ENCODE data around the gene LRBA.
"Not testable (repeated sequence)": the region's sequence is repeated elsewhere in the genome, so short reads cannot be mapped to it uniquely, and the experiment has no call there.

LRBA gene

DNA sequence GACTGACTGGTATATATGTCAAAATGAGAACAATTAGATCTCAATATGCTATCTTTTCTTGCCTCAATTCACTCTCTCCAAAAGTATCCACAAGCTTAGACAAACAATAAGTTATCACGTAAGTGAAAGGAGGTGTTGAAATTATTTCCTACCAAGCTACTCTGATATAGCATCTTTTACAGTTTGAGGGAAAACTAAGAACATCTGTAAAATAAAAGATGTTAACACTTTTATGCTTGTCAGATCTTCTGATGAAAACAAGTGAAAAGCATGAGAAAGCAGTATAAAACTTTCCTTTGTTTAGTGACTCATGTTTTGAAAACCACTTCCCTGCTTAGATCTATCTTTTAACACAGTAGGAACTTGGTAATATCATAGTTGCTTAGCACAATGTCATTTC lies 441.6 kb downstream of the LRBA start:
- no peak overlapping the region for H3K4me3 ChIP-seq (ENCODE audit: low read depth, low read length)

DNA sequence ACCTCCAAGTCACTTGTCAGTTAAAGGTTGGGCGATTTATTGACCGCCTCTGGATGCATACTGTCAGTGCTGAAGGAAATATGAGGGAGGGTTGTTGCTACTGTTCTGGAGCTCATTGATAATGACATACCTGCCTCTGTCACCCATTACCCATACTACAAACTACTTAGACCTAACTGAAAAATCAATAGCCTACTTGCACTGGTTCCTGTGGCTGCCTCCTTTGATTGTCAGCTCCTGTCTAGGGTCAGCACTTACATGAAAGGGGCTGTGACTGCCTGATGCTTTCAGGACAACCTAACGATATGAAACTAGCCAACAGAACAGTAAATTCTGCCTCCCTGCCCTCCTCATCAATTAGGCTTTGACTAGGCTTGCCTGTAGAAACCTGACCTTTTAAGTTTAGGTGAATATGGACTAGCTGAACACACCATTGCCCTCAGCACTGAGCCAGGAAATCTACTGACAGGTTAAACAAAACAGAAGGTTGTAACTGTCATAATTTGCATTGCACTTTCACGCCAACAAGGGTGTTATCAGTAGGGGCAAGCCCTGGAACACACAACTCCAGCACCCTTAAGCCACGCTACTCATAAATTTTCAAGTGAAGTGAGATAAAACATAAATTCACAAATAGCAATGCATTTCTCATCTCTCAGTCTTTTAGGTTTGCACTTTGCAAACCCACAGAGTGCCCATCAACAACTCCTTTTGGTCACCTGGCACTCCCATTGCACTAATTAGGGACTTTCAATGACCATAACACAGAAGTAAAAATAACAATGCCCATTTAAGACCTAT lies 442.2 kb downstream of the LRBA start:
- DNase-seq (ENCODE audit: low read depth), result no peak
- H3K4me3 ChIP-seq (ENCODE audit: low read depth, low read length), result no peak overlapping the region
- TF ChIP-seq, protein P1, sequence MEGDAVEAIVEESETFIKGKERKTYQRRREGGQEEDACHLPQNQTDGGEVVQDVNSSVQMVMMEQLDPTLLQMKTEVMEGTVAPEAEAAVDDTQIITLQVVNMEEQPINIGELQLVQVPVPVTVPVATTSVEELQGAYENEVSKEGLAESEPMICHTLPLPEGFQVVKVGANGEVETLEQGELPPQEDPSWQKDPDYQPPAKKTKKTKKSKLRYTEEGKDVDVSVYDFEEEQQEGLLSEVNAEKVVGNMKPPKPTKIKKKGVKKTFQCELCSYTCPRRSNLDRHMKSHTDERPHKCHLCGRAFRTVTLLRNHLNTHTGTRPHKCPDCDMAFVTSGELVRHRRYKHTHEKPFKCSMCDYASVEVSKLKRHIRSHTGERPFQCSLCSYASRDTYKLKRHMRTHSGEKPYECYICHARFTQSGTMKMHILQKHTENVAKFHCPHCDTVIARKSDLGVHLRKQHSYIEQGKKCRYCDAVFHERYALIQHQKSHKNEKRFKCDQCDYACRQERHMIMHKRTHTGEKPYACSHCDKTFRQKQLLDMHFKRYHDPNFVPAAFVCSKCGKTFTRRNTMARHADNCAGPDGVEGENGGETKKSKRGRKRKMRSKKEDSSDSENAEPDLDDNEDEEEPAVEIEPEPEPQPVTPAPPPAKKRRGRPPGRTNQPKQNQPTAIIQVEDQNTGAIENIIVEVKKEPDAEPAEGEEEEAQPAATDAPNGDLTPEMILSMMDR (IDR thresholded peaks at IDR 0.05; ENCODE audit: insufficient read depth, low read depth, low read length, missing control alignments), result no peak

More for the DNA sequence above, 441.6 kb downstream of the LRBA start:
- TF ChIP-seq, protein P1 (IDR thresholded peaks at IDR 0.05; ENCODE audit: insufficient read depth, low read depth, low read length, missing control alignments), result no peak
- DNase-seq (ENCODE audit: low read depth), result no peak

DNA sequence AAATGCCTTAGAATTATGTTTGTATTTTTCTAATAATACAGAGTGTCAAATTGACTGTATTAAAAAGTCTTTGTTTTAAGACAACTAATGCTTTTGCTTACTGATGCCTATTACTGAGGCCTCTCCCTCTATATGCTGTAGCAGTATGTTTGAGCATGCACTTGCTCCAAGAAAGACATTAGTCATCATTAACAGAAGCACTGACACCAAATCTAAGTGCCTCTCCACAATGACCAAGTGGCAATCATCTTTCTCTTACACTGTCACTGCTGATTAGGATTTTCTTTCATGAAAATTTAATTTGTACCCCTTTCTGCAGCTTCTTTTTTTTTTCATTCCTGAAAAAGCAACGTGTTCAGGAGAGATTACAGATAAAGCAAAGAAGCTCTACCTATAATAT lies 444.2 kb downstream of the LRBA start:
- DNase-seq (ENCODE audit: low read depth), result no peak
- TF ChIP-seq, protein P1 (IDR thresholded peaks at IDR 0.05; ENCODE audit: insufficient read depth, low read depth, low read length, missing control alignments), result no peak
- no peak overlapping the region for H3K4me3 ChIP-seq (ENCODE audit: low read depth, low read length)

GRCh38 chr4:150569998-150570535 lies 445.0 kb downstream of the LRBA start:
- no peak overlapping the region for H3K4me3 ChIP-seq (ENCODE audit: low read depth, low read length)
- TF ChIP-seq, protein P1 (IDR thresholded peaks at IDR 0.05; ENCODE audit: insufficient read depth, low read depth, low read length, missing control alignments), result no peak
- DNase-seq (ENCODE audit: low read depth), result no peak

- H3K4me3 ChIP-seq (ENCODE audit: low read depth, low read length), result no peak overlapping the region
- TF ChIP-seq, protein P1 (IDR thresholded peaks at IDR 0.05; ENCODE audit: insufficient read depth, low read depth, low read length, missing control alignments), result no peak
- DNase-seq (ENCODE audit: low read depth), result no peak
Observed at GRCh38 chr4:150569384-150569987, 445.6 kb downstream of the LRBA start.

GRCh38 chr4:150567070-150567469 lies 448.0 kb downstream of the LRBA start:
- TF ChIP-seq, protein P1 (IDR thresholded peaks at IDR 0.05; ENCODE audit: insufficient read depth, low read depth, low read length, missing control alignments), result no peak
- DNase-seq (ENCODE audit: low read depth), result no peak

DNA sequence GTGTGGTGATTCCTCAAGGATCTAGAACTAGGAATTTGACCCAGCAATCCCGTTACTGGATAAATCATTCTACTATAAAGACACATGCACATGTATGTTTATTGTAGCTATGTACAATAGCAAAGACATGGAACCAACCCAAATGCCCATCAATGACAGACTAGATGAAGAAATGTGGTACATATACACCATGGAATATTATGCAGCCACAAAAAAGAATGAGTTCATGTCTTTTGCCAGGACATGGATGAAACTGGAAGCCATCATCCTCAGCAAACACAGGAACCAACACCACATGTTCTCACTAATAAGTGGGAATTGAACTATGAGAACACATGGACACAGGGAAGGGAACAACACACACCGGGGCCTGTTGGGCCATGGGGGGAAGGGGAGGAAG lies 450.1 kb downstream of the LRBA start:
- not testable (repeated sequence) for DNase-seq (ENCODE audit: low read depth); H3K4me3 ChIP-seq (ENCODE audit: low read depth, low read length)

More at GRCh38 chr4:150567070-150567469, 448.0 kb downstream of the LRBA start:
- H3K4me3 ChIP-seq (ENCODE audit: low read depth, low read length), result no peak overlapping the region

Measured in GM12865 (cell line).